Keratinocyte (primary cell): ENCODE data around the gene TSHZ2. TPM values are rescaled to one million over a fixed set of nuclear protein-coding genes. Genes with fewer than 3 reads are reported as not detected.

Experiments
- DNase-seq: peaks from one replicate; pipeline ENCODE4 v3.0.0-alpha.2; 2011; ENCODE audit warnings: low read depth, missing footprints, low spot score
- FAIRE-seq: peaks from 2 replicates; lab custom pipeline; 2011; peaks lifted over from hg19 to GRCh38; lab: Jason Lieb, UNC
- H2AFZ ChIP-seq: 2 replicates; pipeline ENCODE4 v1.6.0; 2012; ENCODE audit warnings: low read length, control low read depth, inconsistent platforms; ENCODE audit not compliant: control insufficient read depth
- H3K27ac ChIP-seq: 2 replicates; pipeline ENCODE4 v1.5.1; 2011; ENCODE audit warnings: low read length; ENCODE audit not compliant: control insufficient read depth, insufficient read depth
- H3K27me3 ChIP-seq: 3 replicates; pipeline ENCODE4 v1.6.0; 2011; ENCODE audit warnings: low read length; ENCODE audit not compliant: control insufficient read depth, insufficient read depth; ENCODE audit errors: extremely low read depth
- H3K36me3 ChIP-seq, 2 experiments: 2 replicates in 1 of 2; 3 replicates in 1 of 2; pipeline ENCODE4 v1.5.1; 2011; ENCODE audit warnings: low read length in 2 of 2, mild to moderate bottlenecking in 1 of 2; ENCODE audit not compliant: control insufficient read depth in 2 of 2, insufficient read depth in 2 of 2; ENCODE audit errors: extremely low read depth in 1 of 2
- H3K4me1 ChIP-seq: 3 replicates; pipeline ENCODE4 v1.5.1; 2011; ENCODE audit warnings: low read length; ENCODE audit not compliant: control insufficient read depth, insufficient read depth; ENCODE audit errors: extremely low read depth
- H3K4me2 ChIP-seq: 3 replicates; pipeline ENCODE4 v1.6.0; 2011; ENCODE audit warnings: low read depth, low read length; ENCODE audit not compliant: control insufficient read depth, insufficient read depth; ENCODE audit errors: extremely low read depth
- H3K4me3 ChIP-seq, 3 experiments: fragments of 200-600 bp in 1 of 3; sonication (generic) in 1 of 3; 2 replicates in 2 of 3; 3 replicates in 1 of 3; pipeline ENCODE4 v1.5.1; 2011 to 2016; ENCODE audit warnings: low read length in 3 of 3, mild to moderate bottlenecking in 3 of 3, control low read depth in 2 of 3, inconsistent platforms in 1 of 3, low read depth in 1 of 3, mixed read lengths in 1 of 3, mixed run types in 1 of 3, moderate library complexity in 1 of 3; ENCODE audit not compliant: control insufficient read depth in 2 of 3, insufficient read depth in 2 of 3; ENCODE audit errors: extremely low read depth in 1 of 3
- H3K79me2 ChIP-seq: 2 replicates; pipeline ENCODE4 v1.6.0; 2012; ENCODE audit warnings: low read length; ENCODE audit not compliant: control insufficient read depth, insufficient read depth
- H3K9ac ChIP-seq: 3 replicates; pipeline ENCODE4 v1.6.0; 2011; ENCODE audit warnings: low read length; ENCODE audit not compliant: control insufficient read depth, insufficient read depth; ENCODE audit errors: extremely low read depth
- H3K9me1 ChIP-seq: 3 replicates; pipeline ENCODE4 v1.6.0; 2011; ENCODE audit warnings: low read length; ENCODE audit not compliant: control insufficient read depth, insufficient read depth; ENCODE audit errors: extremely low read depth
- H3K9me3 ChIP-seq: 2 replicates; pipeline ENCODE4 v1.5.1; 2012; ENCODE audit warnings: low read depth, low read length; ENCODE audit not compliant: control insufficient read depth
- H4K20me1 ChIP-seq: 3 replicates; pipeline ENCODE4 v1.6.0; 2011; ENCODE audit warnings: low read length; ENCODE audit not compliant: control insufficient read depth, insufficient read depth; ENCODE audit errors: extremely low read depth
- CTCF ChIP-seq, 3 experiments: IDR thresholded peaks in 1 of 3; conservative IDR thresholded peaks in 1 of 3; optimal IDR thresholded peaks in 1 of 3; 2 replicates in 2 of 3; 3 replicates in 1 of 3; pipeline versions ENCODE3 to v1.5.1; 2011; ENCODE audit warnings: low read length in 3 of 3, mild to moderate bottlenecking in 3 of 3, moderate library complexity in 2 of 3, control low read depth in 1 of 3, inconsistent platforms in 1 of 3; ENCODE audit not compliant: insufficient read depth in 2 of 3; ENCODE audit errors: extremely low read depth in 1 of 3
- EZH2 ChIP-seq: IDR thresholded peaks from one replicate; pipeline ENCODE4 v1.6.1; 2012; ENCODE audit warnings: inconsistent platforms, mild to moderate bottlenecking, low read length, moderate library complexity
- dilution Hi-C: fragments of 300-500 bp; cut with MboI; formaldehyde crosslinking; loops from one replicate; pipeline ENCODE4 v1.7.0; 2020; ENCODE audit warnings: low sequenced_read_pairs; ENCODE audit not compliant: extremely low pct_ligation_motif_present
- polyA plus RNA-seq, 5 experiments: library from polyadenylated mRNA; depleted of rRNA in 3 of 5; stranded (reverse) in 3 of 5; stranded (forward) in 1 of 5; unstranded in 1 of 5; fragments of >200 nt; gene quantifications; 1 replicate in 1 of 5; 2 replicates in 3 of 5; 3 replicates in 1 of 5; pipeline versions ENCODE4 v1.2.1 to v1.2.3, GENCODE V29; 2011 to 2012; ENCODE audit warnings: missing spikeins in 2 of 5, low read depth in 1 of 5, low replicate concordance in 1 of 5

The TSHZ2 gene
- polyA plus RNA-seq, 1 donor (not counting 4 experiments of a cell fraction or from before 2014, with no cell fraction given) = 1.1 TPM

DNA sequence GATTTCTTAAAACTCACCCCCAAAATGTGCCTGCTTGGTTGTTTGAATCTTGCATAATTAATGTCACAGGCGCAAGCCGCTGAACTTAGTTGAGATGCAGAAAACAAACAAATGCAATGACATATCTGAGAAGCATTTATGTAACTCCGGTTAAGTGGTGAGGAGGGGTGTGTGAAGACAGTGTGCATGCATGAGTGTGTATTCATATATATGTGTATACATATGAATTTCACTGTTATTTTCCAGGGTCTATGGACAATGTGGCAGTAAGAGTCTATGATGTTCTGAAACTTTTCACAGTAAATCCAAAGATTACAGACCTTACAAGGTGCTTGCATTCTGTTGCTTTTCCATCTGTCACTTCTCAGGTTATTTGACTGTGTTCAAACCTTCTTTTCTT lies 518.5 kb downstream of the TSHZ2 start:
- FAIRE-seq = no peak
- TF ChIP-seq CTCF (optimal IDR thresholded peaks at IDR 0.05 in 1 of 3, IDR thresholded peaks at IDR 0.05 in 1 of 3, conservative IDR thresholded peaks at IDR 0.05 in 1 of 3; ENCODE audit: extremely low read depth in 1 of 3, insufficient read depth in 2 of 3, low read length in 3 of 3) (no peak), EZH2 (no peak)
- dilution Hi-C loops = no loop called here

DNA sequence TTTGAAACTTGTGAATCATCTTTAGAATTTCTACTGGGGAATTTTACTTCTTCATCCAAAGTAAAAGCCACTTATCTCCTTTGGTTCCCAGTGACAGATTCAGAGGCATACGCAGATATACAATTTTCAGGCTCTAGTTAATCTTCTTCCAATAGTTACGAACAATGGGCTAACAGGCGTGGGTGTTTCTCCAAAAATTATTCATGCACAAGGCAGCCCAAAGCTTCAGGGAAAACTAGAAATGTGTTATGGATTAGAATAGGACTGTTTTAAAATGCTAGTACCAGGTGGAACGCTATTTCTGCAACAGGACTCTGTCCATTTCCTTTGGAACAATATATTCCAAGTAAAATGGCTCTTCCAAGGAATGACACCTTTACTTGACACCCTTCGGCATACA lies 519.3 kb downstream of the TSHZ2 start:
- no peaks in the 10 kb centered on the region for H3K9me1 ChIP-seq
- H4K20me1 ChIP-seq = no peaks in the 10 kb centered on the region
- H3K4me2 ChIP-seq = no peak overlapping the region
- no peaks in the 10 kb centered on the region for H3K36me3 ChIP-seq
- no peak overlapping the region for H2AFZ ChIP-seq
- no peaks in the 10 kb centered on the region for H3K9me3 ChIP-seq
- H3K4me3 ChIP-seq = no peak overlapping the region
- H3K9ac ChIP-seq = no peak overlapping the region
- dilution Hi-C loops = no loop called here
- DNase-seq (no peak), FAIRE-seq (no peak)
- no peaks in the 10 kb centered on the region for H3K4me1 ChIP-seq
- H3K27me3 ChIP-seq = no peaks in the 10 kb centered on the region
- no peak for TF ChIP-seq CTCF (optimal IDR thresholded peaks at IDR 0.05 in 1 of 3, IDR thresholded peaks at IDR 0.05 in 1 of 3, conservative IDR thresholded peaks at IDR 0.05 in 1 of 3; ENCODE audit: extremely low read depth in 1 of 3, insufficient read depth in 2 of 3, low read length in 3 of 3)
- TF ChIP-seq EZH2 = no peak
- no peaks in the 10 kb centered on the region for H3K79me2 ChIP-seq
- no peak overlapping the region for H3K27ac ChIP-seq

More for the DNA sequence above, 518.5 kb downstream of the TSHZ2 start:
- Histone ChIP-seq H3K4me2 (no peak overlapping the region), H3K4me3 (no peak overlapping the region), H3K36me3 (no peaks in the 10 kb centered on the region), H3K27me3 (no peaks in the 10 kb centered on the region), H3K9me3 (no peaks in the 10 kb centered on the region), H4K20me1 (no peaks in the 10 kb centered on the region), H3K27ac (no peak overlapping the region), H3K4me1 (no peaks in the 10 kb centered on the region), H3K79me2 (no peaks in the 10 kb centered on the region), H3K9ac (no peak overlapping the region), H3K9me1 (no peaks in the 10 kb centered on the region), H2AFZ (no peak overlapping the region)
- DNase-seq = no peak
